WTC11 (cell line): ENCODE results near the gene PHF14. TPM values are rescaled to one million over a fixed set of nuclear protein-coding genes. Genes with fewer than 3 reads are reported as not detected.
A peak's percentile ranks its signal among the peaks of the same experiment; 100 is the strongest.
"Not testable (repeated sequence)": the region's sequence is repeated elsewhere in the genome, so short reads cannot be mapped to it uniquely, and the experiment has no call there.

Source experiments
- ATAC-seq: fragments of 200-7000 bp; cut with Tn5 transposase; 2 replicates; pipeline ENCODE4 v1.10.0; 2021; ENCODE audit warnings: mild to moderate bottlenecking, moderate library complexity
- CTCF ChIA-PET: fragments of 300-600 bp; sonication (Branson Sonifier 250); formaldehyde crosslinking; loops from one replicate; lab custom pipeline; 2021; ENCODE audit warnings: antibody characterized with exemption; lab: Charles Lee
- POLR2A ChIA-PET: fragments of 350-600 bp; sonication (Branson Sonifier 250); formaldehyde crosslinking; loops from one replicate; lab custom pipeline; 2021; ENCODE audit warnings: antibody characterized with exemption; lab: Charles Lee
- DNase-seq: peaks from one replicate; pipeline ENCODE4 v3.0.0; 2021; ENCODE audit warnings: low spot score
- H3K27ac Mint-ChIP-seq: 2 replicates; pipeline ENCODE4 v1.8.0; 2021; ENCODE audit warnings: mixed read lengths
- H3K27me3 Mint-ChIP-seq: 2 replicates; pipeline ENCODE4 v1.8.0; 2021; ENCODE audit warnings: low read depth, mild to moderate bottlenecking, moderate library complexity, mixed read lengths
- H3K36me3 Mint-ChIP-seq: 2 replicates; pipeline ENCODE4 v1.8.0; 2021; ENCODE audit warnings: mixed read lengths
- H3K4me1 Mint-ChIP-seq: 2 replicates; pipeline ENCODE4 v1.8.0; 2022; ENCODE audit warnings: mixed read lengths
- H3K4me3 Mint-ChIP-seq: 2 replicates; pipeline ENCODE4 v1.8.0; 2021; ENCODE audit warnings: mild to moderate bottlenecking, moderate library complexity, mixed read lengths
- H3K9me3 Mint-ChIP-seq: 2 replicates; pipeline ENCODE4 v1.8.0; 2021; ENCODE audit warnings: mixed read lengths
- CDX4 ChIP-seq: fragments of 250-450 bp; sonication (Bioruptor Pico); IDR thresholded peaks from 2 replicates; pipeline ENCODE4 v1.9.0; 2021; ENCODE audit warnings: moderate library complexity, mild to moderate bottlenecking, inconsistent platforms, borderline replicate concordance
- E2F5 ChIP-seq: sonication (generic); formaldehyde crosslinking; IDR thresholded peaks from 2 replicates; pipeline ENCODE4 v1.8.1; 2022; ENCODE audit warnings: mild to moderate bottlenecking, moderate library complexity, missing genetic modification reagents
- FOXK1 ChIP-seq: sonication (generic); formaldehyde crosslinking; IDR thresholded peaks from 2 replicates; pipeline ENCODE4 v1.8.0; 2022; ENCODE audit warnings: mild to moderate bottlenecking, moderate library complexity, missing genetic modification reagents
- FOXP4 ChIP-seq: sonication (generic); formaldehyde crosslinking; IDR thresholded peaks from 2 replicates; pipeline ENCODE4 v1.8.0; 2022; ENCODE audit warnings: mild to moderate bottlenecking, missing genetic modification reagents
- HMGXB4 ChIP-seq: sonication (generic); formaldehyde crosslinking; IDR thresholded peaks from 2 replicates; pipeline ENCODE4 v1.8.1; 2023; ENCODE audit warnings: mild to moderate bottlenecking, moderate library complexity, missing genetic modification reagents
- MLX ChIP-seq: sonication (generic); formaldehyde crosslinking; IDR thresholded peaks from 2 replicates; pipeline ENCODE4 v1.8.1; 2023; ENCODE audit warnings: mild to moderate bottlenecking, missing genetic modification reagents, moderate library complexity
- SP1 ChIP-seq: sonication (generic); formaldehyde crosslinking; conservative IDR thresholded peaks from 2 replicates; pipeline ENCODE4 v1.8.1; 2022; ENCODE audit warnings: missing genetic modification reagents
- ZNF416 ChIP-seq: fragments of 250-450 bp; sonication (Bioruptor Pico); IDR thresholded peaks from 2 replicates; pipeline ENCODE4 v1.9.0; 2021; ENCODE audit warnings: mild to moderate bottlenecking, inconsistent platforms
- total RNA-seq: library from RNA; stranded (reverse); gene quantifications from 3 replicates; pipeline ENCODE4 v1.2.3, GENCODE V29; 2021

The PHF14 gene
- total RNA-seq, 1 experiment from 2014 or later = 47.7 TPM

- TF ChIP-seq MLX = no peak
- TF ChIP-seq CDX4 (CRISPR knock-in tag) = no peak
- no peak for TF ChIP-seq ZNF416 (CRISPR knock-in tag)
- peak; percentile 70; the same call in 1 of the 2 replicates for TF ChIP-seq E2F5 (CRISPR knock-in tag)
- TF ChIP-seq FOXK1 (CRISPR knock-in tag) = 0 out of 2 replicates have a peak, but pooled peaks have one; percentile 57
Measured at GRCh38 chr7:10939911-10940703, 33.6 kb upstream of the PHF14 start (continued).

- no peaks in the 10 kb centered on the region for H3K9me3 Mint-ChIP-seq
- POLR2A ChIA-PET = interaction anchor here (0.6 to 2.1 kb wide), 7 partner anchors 10 to 196 kb away, joined by 3 to 21 read pairs (median 6); partner anchors contain the start of gene PHF14
- H3K4me3 Mint-ChIP-seq = no peak overlapping the region
- no peak for DNase-seq
- CTCF ChIA-PET = interaction anchor here (0.8 to 1.0 kb wide), 2 partner anchors 23 to 272 kb away, joined by 4 read pairs; no protein-coding TSS in a partner anchor
- H3K36me3 Mint-ChIP-seq = peaks cover 31% of the 10 kb centered on the region
- TF ChIP-seq FOXP4 (CRISPR knock-in tag) = 0 out of 2 replicates have a peak, but pooled peaks have one; percentile 0
- TF ChIP-seq SP1 = no peak; the same call in 1 of the 2 replicates
- TF ChIP-seq, all 79 proteins: peak for 1
- Mint-ChIP-seq H3K27me3 (no peaks in the 10 kb centered on the region), H3K27ac (no peak overlapping the region), H3K4me1 (peaks cover 17% of the 10 kb centered on the region)
- no peak for ATAC-seq
Measured at GRCh38 chr7:10940704-10941355, 32.8 kb upstream of the PHF14 start.

GRCh38 chr7:10950494-10950893 lies 23.2 kb upstream of the PHF14 start:
- Mint-ChIP-seq H3K36me3 (peaks cover 29% of the 10 kb centered on the region), H3K4me3 (no peak overlapping the region), H3K27me3 (peaks cover 5% of the 10 kb centered on the region; the same call in 1 of the 2 replicates), H3K4me1 (no peaks in the 10 kb centered on the region), H3K27ac (peak overlapping the region; percentile 73; the same call in 1 of the 2 replicates), H3K9me3 (peaks cover 39% of the 10 kb centered on the region)
- DNase-seq = no peak
- TF ChIP-seq HMGXB4 (CRISPR knock-in tag) (no peak), ZNF416 (CRISPR knock-in tag) (no peak)
- ATAC-seq = no peak
- ChIA-PET POLR2A (no interaction called here), CTCF (no interaction called here)

- H3K9me3 Mint-ChIP-seq = peaks cover 39% of the 10 kb centered on the region
Measured at GRCh38 chr7:10950974-10951578, 22.6 kb upstream of the PHF14 start.

More at GRCh38 chr7:10950974-10951578, 22.6 kb upstream of the PHF14 start:
- H3K4me1 Mint-ChIP-seq, POLR2A ChIA-PET, CTCF ChIA-PET, H3K27me3 Mint-ChIP-seq, H3K4me3 Mint-ChIP-seq, ATAC-seq, DNase-seq: not testable (repeated sequence)
- H3K36me3 Mint-ChIP-seq = peaks cover 29% of the 10 kb centered on the region
- H3K27ac Mint-ChIP-seq = peak overlapping the region; percentile 73; the same call in 1 of the 2 replicates
